Measurements from ENCODE around the gene CNKSR2.

Gene CNKSR2

GRCh38 chrX:21374163-21374993 is at the start of gene CNKSR2:
Gene CNKSR2 (plus strand): TSS chrX:21374418. CDS start chrX:21374898, 480 bp downstream.
- DNase-seq (ENCODE audit: low read depth): no peak

DNA sequence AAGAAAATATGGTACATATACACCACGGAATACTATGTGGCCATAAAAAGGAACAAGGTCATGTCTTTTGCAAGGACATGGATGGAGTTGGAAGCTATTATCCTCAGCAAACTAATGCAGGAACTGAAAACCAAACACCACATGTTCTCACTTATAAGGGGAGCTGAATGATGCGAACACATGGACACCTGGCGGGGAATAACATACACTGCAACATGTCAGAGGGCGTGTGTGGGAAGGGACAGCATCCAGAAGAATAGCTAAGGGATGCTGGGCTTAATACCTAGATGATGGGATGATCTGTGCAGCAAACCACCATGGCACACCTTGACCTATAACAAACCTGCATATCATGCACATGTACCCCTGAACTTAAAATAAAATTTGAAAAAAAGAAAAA is 19.5 kb upstream of the CNKSR2 start:
- no peak for DNase-seq (ENCODE audit: low read depth)

GRCh38 chrX:21355831-21356230 is 18.4 kb upstream of the CNKSR2 start:
- no peak for DNase-seq (ENCODE audit: low read depth)

DNA sequence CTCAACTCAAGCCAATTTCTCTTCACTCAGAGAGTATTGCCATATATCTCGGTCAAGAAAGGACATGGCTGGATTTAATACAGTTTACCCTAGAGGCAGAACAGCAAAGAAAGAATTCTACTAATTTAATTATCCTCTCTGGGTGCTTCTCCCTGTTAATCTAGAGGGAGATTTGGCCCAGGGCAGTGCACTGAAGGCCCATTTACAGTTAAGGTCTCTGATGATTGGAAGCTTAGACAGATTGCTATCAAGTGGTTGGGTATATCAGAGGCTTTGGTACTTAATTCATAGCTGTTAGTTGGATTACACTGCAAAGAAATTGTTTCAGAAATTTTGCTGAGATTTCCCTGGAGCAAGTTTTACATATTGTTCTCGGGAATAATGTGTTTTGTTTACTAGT is 4.6 kb upstream of the CNKSR2 start:
- no peak for DNase-seq (ENCODE audit: low read depth)

DNA sequence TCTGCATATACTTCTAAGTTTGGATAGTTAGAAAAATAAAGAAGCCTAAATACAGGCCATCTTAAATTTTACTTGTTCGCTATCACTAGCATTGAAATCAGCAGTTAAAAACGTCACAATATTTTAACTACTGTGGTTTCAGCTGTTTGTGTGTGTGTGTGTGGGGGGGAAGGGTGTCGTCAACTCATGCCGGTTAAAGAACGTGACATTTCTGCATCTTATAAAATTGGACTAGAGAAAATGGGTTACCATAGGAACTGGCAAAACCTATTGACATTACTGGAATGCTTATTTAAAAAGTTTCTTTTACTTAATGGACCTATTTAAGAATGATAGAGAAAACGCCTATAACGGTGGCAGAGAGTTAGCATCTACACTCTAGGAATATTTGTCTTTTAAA is 1.2 kb upstream of the CNKSR2 start:
- DNase-seq (ENCODE audit: low read depth): no peak

GRCh38 chrX:21373637-21374162 is 518 bp upstream of the CNKSR2 start:
- no peak for DNase-seq (ENCODE audit: low read depth)

GRCh38 chrX:21374994-21375707 is 933 bp downstream of the CNKSR2 start:
- DNase-seq (ENCODE audit: low read depth): no peak

GRCh38 chrX:21375708-21376009 is 1.4 kb downstream of the CNKSR2 start:
- DNase-seq (ENCODE audit: low read depth): no peak

DNA sequence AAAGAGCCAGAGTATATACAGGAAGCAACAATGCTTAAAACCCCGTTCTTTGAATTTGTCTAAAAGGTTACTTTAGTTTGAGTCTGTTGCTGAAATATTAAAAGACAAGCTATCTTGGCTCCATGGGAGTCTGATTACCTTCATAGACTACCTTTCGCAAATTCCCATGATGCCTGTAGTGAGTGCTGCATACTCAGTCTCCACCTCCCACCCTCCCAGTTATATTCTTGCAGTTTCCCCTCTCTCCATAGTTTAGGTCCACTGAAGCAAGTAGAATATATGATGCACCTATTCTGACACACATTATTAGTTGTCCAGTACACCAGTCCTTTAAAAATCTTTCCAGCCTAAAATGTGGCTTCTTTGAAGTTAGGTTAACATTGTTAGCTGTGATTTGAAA is 2.4 kb downstream of the CNKSR2 start:
- DNase-seq (ENCODE audit: low read depth): no peak

DNA sequence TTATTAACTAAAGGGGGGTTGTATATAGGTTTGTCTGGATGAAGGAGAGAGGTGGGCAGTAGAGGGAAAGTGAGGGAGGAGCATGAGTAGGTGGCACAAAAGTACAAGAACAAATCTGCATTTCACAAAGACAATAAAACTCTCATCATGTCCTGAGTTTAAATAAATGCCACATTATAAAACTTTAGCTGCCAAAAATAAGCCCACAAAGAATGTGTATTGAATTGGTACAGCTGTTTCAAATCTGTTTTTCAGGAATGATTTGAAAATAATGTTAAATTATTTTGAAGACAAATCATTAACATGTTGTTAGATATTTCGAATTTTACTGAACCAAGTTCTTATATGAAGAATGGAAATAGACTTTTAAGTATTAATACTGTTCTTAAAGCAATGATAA is 5.8 kb downstream of the CNKSR2 start:
- no peak for DNase-seq (ENCODE audit: low read depth)

DNA sequence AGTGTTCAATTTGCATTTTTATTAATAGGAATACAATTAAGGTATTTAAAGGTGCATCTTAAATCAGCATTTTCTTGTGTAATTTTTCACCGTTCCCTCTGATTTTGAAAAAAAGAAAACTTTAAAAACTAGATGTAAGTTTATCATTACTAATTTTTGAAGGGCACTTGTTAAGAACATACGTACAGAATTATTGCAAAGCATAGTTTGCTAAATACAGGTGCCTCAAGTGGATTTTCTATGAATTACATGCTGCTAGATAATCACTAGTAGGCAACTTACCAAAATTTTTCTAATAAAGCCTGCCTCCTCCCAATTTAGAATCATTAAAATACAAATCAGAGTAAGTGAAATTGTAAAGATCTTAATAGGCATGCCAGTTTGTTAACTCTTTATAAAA is 8.5 kb downstream of the CNKSR2 start:
- DNase-seq (ENCODE audit: low read depth): no peak

DNA sequence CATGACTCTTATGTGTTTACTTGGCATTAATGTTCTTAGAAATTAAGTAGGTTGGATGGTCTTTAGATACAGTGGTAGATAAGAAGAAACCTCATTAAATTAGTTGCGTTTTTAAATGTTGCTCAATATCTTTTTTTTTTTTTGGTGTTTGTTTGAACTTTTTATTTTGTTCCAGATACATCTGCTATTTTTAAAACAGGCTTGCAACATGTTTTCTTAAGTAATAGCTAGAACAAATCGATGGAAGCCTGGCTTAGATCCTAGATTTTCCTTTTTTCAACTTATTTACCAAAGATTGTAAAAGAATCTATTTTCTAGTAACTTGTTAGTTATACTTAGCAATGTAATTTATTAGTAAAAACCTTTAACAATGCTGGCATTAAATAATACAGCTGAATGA is 9.3 kb downstream of the CNKSR2 start:
- DNase-seq (ENCODE audit: low read depth): no peak

DNA sequence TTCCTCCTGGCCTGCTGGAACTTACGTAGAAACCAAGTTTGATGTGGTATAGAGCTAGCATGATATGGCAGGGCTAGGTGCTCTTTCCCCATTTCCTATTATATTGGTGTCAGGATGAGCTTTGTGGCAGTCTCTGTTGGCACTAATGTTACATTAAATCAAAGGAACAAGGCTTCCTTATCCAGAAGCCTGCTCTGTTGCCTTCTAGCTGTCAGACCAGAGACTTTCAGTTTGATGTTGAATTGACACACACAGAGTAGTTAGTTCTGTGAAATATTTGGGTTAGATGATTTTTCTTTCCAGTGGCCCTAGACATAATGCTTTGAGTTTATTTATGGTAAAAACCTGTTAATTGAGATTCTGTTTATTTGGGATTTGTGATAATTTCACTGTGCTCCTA is 10.0 kb downstream of the CNKSR2 start:
- DNase-seq (ENCODE audit: low read depth): no peak

DNA sequence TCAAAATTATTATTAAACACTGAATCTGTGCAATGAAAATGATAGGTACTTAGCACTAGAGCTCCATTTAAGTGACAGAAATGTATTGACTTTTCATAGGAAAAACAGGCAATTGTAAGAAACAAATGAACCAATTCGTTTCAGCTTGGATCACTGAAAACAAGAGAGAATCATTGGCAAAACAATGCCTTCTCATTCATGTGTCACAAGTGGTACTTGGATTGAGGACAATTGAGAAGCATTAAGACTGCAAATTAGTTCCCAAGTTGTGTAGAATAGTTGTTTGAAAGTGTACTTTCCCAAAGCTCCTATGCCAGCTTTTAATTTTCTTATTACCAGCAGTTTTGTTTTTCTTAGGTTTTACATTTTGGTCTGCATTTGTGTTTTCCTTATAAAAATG is 20.6 kb downstream of the CNKSR2 start:
- no peak for DNase-seq (ENCODE audit: low read depth)

GRCh38 chrX:21398426-21398825 is 24.2 kb downstream of the CNKSR2 start:
- no peak for DNase-seq (ENCODE audit: low read depth)

GRCh38 chrX:21400408-21401121 is 26.3 kb downstream of the CNKSR2 start:
- DNase-seq (ENCODE audit: low read depth): no peak

GRCh38 chrX:21408307-21408706 is 34.1 kb downstream of the CNKSR2 start:
- no peak for DNase-seq (ENCODE audit: low read depth)

DNA sequence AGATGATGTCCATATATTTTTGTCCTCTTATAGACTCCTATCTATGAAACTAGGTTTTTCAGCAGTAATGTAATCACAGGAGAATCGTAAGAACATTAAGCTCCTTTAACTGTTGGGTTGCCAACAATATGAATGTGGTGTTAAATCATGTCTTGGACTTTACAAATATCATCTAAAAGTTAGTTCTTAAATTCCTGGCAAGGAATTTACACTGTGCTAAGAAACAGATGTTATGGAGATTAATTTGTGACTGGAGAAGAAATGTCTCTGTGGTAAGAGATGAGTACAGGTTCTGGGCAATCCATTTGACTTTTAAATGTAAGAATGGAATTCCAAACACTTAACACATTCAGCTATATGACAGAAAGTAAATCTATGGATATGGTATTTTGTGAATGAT is 34.6 kb downstream of the CNKSR2 start:
- DNase-seq (ENCODE audit: low read depth): no peak

- DNase-seq (ENCODE audit: low read depth): no peak
Measured at GRCh38 chrX:21412029-21412428, 37.8 kb downstream of the CNKSR2 start.

DNA sequence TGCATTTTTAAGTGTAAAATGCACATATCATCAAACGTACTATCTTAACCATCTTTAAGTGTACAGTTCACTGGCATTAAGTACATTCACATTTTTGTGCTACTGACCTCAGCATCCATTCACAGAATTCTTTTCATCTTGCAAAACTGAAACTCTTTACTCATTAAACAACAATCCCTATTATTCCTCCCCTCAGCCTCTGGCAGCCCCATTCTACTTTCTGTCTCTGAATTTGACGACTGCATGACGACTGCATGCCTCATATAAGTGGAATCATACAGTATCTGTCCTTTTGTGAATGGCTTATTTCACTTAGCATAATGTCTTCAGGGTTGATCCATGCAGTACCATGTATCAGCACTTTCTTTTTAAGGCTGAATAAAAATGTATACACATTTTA is 38.7 kb downstream of the CNKSR2 start:
- DNase-seq (ENCODE audit: low read depth): no peak

- no peak for DNase-seq (ENCODE audit: low read depth)
Measured at GRCh38 chrX:21427086-21427485, 52.9 kb downstream of the CNKSR2 start.

DNA sequence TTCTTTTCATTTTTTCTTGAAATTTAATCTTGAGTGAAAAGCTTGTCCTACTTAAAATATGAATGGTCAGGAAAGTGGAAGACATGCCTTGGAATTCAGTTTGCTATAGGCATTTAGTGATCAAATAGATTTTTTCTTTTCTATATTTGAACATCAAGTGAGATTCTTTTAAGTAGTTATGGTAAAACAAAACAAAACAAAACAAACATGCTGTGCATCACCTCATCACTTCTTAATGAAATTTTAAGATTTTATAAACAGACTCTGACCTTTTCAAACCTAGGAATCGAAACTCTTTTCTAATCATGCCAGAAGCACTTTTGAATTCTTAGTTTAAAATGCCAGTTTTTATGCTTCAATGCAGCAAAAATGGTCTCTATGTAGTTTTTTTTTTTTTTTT is 62.8 kb downstream of the CNKSR2 start:
- DNase-seq (ENCODE audit: low read depth): no peak

- DNase-seq (ENCODE audit: low read depth): no peak
Measured at GRCh38 chrX:21438792-21439191, 64.6 kb downstream of the CNKSR2 start.
